ENCODE data around the gene KRT17.
A peak's percentile ranks its signal among the peaks of the same experiment; 100 is the strongest.
"Not testable (repeated sequence)": the region's sequence is repeated elsewhere in the genome, so short reads cannot be mapped to it uniquely, and the experiment has no call there.

KRT17 gene

DNA sequence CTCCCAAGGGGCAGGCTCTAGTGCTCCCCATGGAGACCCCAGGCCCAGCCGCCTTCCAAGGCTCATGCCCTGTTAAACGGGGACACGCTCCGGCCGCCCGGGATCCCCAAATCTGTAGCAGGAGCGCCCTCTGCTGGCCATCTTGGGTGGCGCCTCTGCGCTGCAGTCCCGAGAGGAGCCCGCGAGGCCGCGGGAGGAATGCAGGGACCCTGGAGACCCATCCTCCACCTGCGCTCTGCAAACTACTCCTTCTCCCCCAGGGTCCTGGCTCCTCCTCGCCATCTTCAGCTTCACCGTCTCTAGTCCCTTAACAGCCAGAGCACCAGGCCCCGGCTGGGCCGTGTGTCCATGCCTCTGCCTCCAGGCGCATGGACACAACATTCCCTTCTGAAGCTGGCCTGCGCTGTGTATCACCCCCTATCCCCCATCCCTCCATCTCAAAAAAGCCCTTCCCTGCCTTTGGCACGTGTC lies 23.6 kb upstream of the KRT17 start:
- Mint-ChIP-seq H3K36me3 (ENCODE audit: low read depth) (no peaks in the 10 kb centered on the region), H3K4me3 (peak overlapping the region; percentile 69), H3K27me3 (ENCODE audit: low read depth) (peaks cover 5% of the 10 kb centered on the region), H3K4me1 (ENCODE audit: low read depth) (peaks cover 8% of the 10 kb centered on the region), H3K9me3 (no peaks in the 10 kb centered on the region), H3K27ac (no peak overlapping the region)

- Mint-ChIP-seq H3K27me3 (ENCODE audit: low read depth) (peaks cover 5% of the 10 kb centered on the region), H3K4me1 (ENCODE audit: low read depth) (peaks cover 8% of the 10 kb centered on the region), H3K9me3 (no peaks in the 10 kb centered on the region), H3K36me3 (ENCODE audit: low read depth) (no peaks in the 10 kb centered on the region), H3K27ac (no peak overlapping the region), H3K4me3 (no peak overlapping the region)
Measured at GRCh38 chr17:41647038-41647813, 22.9 kb upstream of the KRT17 start.

- Mint-ChIP-seq H3K9me3 (no peaks in the 10 kb centered on the region), H3K27me3 (ENCODE audit: low read depth) (peaks cover 5% of the 10 kb centered on the region), H3K4me1 (ENCODE audit: low read depth) (no peaks in the 10 kb centered on the region), H3K4me3 (no peak overlapping the region), H3K27ac (no peak overlapping the region), H3K36me3 (ENCODE audit: low read depth) (no peaks in the 10 kb centered on the region)
Measured at GRCh38 chr17:41642252-41643156, 18.1 kb upstream of the KRT17 start.

DNA sequence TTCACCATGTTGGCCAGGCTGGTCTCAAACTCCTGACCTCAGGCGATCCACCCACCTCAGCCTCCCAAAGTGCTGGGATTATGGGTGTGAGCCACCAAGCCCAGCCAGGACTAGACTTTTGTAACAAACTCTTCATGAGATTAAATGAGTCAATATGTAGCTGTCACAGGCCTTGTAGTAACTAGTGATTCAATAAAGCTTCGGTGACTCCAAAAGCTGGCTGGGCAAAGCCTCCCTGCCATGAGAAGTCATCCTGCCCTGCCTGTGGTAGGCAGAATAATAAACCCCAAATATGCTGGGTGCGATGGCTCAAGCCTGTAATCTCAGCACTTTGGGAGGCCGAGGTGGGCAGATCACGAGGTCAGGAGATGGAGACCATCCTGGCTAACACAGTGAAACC lies 16.2 kb upstream of the KRT17 start:
- H3K4me1 Mint-ChIP-seq (ENCODE audit: low read depth); H3K9me3 Mint-ChIP-seq; H3K27ac Mint-ChIP-seq; H3K27me3 Mint-ChIP-seq (ENCODE audit: low read depth); H3K4me3 Mint-ChIP-seq; H3K36me3 Mint-ChIP-seq (ENCODE audit: low read depth): not testable (repeated sequence)

GRCh38 chr17:41639492-41640473 lies 15.4 kb upstream of the KRT17 start:
- no peak overlapping the region for H3K4me3 Mint-ChIP-seq
- no peak overlapping the region for H3K27ac Mint-ChIP-seq
- H3K36me3 Mint-ChIP-seq (ENCODE audit: low read depth) = no peaks in the 10 kb centered on the region
- no peaks in the 10 kb centered on the region for H3K4me1 Mint-ChIP-seq (ENCODE audit: low read depth)
- no peaks in the 10 kb centered on the region for H3K27me3 Mint-ChIP-seq (ENCODE audit: low read depth)
- H3K9me3 Mint-ChIP-seq = no peaks in the 10 kb centered on the region

DNA sequence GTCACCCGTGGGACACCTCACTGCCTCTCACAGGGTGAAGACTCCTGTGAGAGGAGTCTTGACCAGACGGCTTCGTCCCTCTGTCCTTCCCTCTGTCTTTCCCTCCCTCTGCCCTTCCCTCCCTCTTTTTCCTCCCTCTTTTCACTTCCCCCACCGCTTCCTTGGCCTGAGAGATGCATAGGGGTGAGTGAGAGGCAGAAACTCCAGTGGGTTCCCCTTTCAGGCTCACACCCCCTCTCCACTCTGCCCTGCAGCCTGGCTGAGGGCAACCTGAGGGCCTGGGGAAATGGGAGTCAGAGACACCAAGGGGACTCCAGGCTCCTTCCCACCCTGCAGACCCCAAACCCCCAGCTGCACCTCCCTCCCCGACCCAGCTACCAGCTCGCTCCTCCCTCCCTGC lies 14.6 kb upstream of the KRT17 start:
- H3K9me3 Mint-ChIP-seq = no peaks in the 10 kb centered on the region
- H3K27me3 Mint-ChIP-seq (ENCODE audit: low read depth) = no peaks in the 10 kb centered on the region
- no peaks in the 10 kb centered on the region for H3K4me1 Mint-ChIP-seq (ENCODE audit: low read depth)
- H3K36me3 Mint-ChIP-seq (ENCODE audit: low read depth) = no peaks in the 10 kb centered on the region
- no peak overlapping the region for H3K27ac Mint-ChIP-seq
- H3K4me3 Mint-ChIP-seq = no peak overlapping the region

DNA sequence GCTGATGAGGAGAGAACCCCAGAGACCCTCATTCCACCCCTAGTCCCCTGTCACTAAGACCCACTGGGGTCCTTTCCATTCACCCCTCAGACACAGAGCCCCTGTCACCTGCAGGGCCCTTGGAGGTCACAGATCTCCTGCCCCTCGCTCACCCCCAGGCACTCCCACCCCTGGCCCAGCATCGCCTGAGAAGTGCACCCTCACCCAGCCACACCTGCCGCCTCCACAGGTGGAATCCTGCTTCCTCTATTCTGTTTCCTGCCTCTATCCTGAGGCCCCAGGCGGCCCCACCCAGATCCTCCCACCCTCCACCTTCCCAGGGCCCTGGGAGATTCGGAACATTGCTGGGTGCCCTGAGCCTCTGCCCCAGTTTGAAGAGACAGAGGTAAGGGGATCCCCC lies 13.8 kb upstream of the KRT17 start:
- H3K9me3 Mint-ChIP-seq = no peaks in the 10 kb centered on the region
- no peaks in the 10 kb centered on the region for H3K4me1 Mint-ChIP-seq (ENCODE audit: low read depth)
- no peak overlapping the region for H3K27ac Mint-ChIP-seq
- no peaks in the 10 kb centered on the region for H3K27me3 Mint-ChIP-seq (ENCODE audit: low read depth)
- no peaks in the 10 kb centered on the region for H3K36me3 Mint-ChIP-seq (ENCODE audit: low read depth)
- H3K4me3 Mint-ChIP-seq = no peak overlapping the region

GRCh38 chr17:41636652-41637051 lies 12.3 kb upstream of the KRT17 start:
- no peaks in the 10 kb centered on the region for H3K9me3 Mint-ChIP-seq
- no peak overlapping the region for H3K27ac Mint-ChIP-seq

GRCh38 chr17:41635121-41636097 lies 11.0 kb upstream of the KRT17 start:
- Mint-ChIP-seq H3K9me3 (no peaks in the 10 kb centered on the region), H3K36me3 (ENCODE audit: low read depth) (no peaks in the 10 kb centered on the region), H3K27ac (no peak overlapping the region), H3K4me3 (no peak overlapping the region), H3K27me3 (ENCODE audit: low read depth) (no peaks in the 10 kb centered on the region), H3K4me1 (ENCODE audit: low read depth) (no peaks in the 10 kb centered on the region)

More at GRCh38 chr17:41636652-41637051, 12.3 kb upstream of the KRT17 start:
- Mint-ChIP-seq H3K4me3 (no peak overlapping the region), H3K36me3 (ENCODE audit: low read depth) (no peaks in the 10 kb centered on the region), H3K4me1 (ENCODE audit: low read depth) (no peaks in the 10 kb centered on the region), H3K27me3 (ENCODE audit: low read depth) (no peaks in the 10 kb centered on the region)

DNA sequence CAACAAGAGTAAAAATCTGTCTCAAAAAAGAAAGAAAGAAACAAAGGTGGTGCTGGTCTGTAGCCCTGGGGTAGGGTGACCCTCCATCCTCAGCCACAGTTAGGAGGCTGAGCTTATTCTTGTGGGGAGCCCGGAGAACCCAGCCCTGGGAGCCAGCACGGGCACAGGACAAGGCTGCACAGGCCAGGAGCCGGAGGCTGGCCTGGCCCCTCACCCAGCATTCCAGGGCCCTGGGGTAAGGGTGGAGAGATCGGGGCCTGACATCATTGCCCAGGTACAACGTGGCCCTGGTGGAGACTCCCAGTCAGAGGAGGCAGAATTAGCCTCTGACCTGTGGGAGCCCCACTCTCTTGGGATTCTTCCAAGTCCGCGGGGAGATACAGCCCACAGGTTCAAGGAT lies 10.3 kb upstream of the KRT17 start:
- Mint-ChIP-seq H3K27me3 (ENCODE audit: low read depth) (no peaks in the 10 kb centered on the region), H3K9me3 (no peaks in the 10 kb centered on the region), H3K27ac (no peak overlapping the region), H3K36me3 (ENCODE audit: low read depth) (no peaks in the 10 kb centered on the region), H3K4me3 (no peak overlapping the region), H3K4me1 (ENCODE audit: low read depth) (no peaks in the 10 kb centered on the region)

GRCh38 chr17:41633556-41634199 lies 9.3 kb upstream of the KRT17 start:
- H3K27ac Mint-ChIP-seq = no peak overlapping the region
- no peaks in the 10 kb centered on the region for H3K27me3 Mint-ChIP-seq (ENCODE audit: low read depth)
- no peak overlapping the region for H3K4me3 Mint-ChIP-seq
- no peaks in the 10 kb centered on the region for H3K4me1 Mint-ChIP-seq (ENCODE audit: low read depth)
- no peaks in the 10 kb centered on the region for H3K9me3 Mint-ChIP-seq
- H3K36me3 Mint-ChIP-seq (ENCODE audit: low read depth) = no peaks in the 10 kb centered on the region

DNA sequence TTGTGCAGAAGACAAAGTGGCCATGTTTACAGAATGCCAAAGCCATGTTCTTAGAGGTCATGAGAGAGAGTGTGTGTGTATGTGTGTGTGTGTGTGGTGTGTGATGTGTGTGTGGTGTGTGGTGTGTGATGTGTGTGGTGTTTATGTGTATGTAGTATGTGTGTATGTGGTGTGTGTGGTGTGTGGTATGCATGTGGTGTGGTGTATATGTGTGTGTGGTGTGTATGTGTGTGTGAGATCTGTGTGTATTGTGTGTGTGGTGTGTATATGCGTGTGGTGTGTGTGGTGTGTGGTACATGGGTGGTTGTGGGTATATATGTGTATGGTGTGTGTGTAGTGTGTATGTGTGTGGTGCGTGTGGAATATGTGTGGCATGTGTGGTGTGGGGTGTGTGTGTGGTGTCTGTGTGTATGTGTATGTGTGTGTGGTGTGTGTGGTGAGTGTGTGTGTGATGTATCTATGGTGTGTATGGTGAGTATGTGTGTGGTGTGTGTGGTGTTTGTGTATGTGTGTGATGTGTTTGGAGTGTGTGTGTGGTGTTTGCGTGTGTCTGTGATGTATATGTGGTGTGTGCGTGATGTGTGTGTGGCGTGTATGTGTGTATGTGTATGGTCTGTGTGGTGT lies 8.2 kb upstream of the KRT17 start:
- Mint-ChIP-seq H3K9me3 (no peaks in the 10 kb centered on the region), H3K4me3 (no peak overlapping the region)

DNA sequence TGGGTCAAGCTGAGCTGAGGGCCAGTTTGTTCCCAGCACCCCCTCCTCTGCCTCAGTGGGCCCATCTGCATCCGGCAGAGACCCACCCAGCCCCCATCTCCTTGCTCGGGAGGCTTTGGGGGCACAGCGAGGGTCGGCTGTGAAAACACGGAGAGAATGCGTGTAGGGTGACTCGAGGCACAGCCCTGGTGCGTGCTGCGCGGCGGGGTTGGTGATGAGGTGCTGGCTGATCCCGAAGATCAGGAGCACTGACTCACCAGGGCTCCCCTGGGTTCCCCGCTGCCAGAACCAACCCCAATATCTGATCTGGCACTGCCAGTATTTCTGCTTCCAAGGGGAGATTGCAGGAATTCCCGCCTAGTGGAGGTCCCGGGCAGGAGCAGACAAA lies 7.5 kb upstream of the KRT17 start:
- no peaks in the 10 kb centered on the region for H3K27me3 Mint-ChIP-seq (ENCODE audit: low read depth)
- no peaks in the 10 kb centered on the region for H3K9me3 Mint-ChIP-seq
- no peaks in the 10 kb centered on the region for H3K36me3 Mint-ChIP-seq (ENCODE audit: low read depth)
- no peak overlapping the region for H3K27ac Mint-ChIP-seq
- no peak overlapping the region for H3K4me3 Mint-ChIP-seq
- H3K4me1 Mint-ChIP-seq (ENCODE audit: low read depth) = no peaks in the 10 kb centered on the region

More for the DNA sequence above, 8.2 kb upstream of the KRT17 start:
- no peaks in the 10 kb centered on the region for H3K36me3 Mint-ChIP-seq (ENCODE audit: low read depth)
- H3K4me1 Mint-ChIP-seq (ENCODE audit: low read depth) = no peaks in the 10 kb centered on the region
- no peaks in the 10 kb centered on the region for H3K27me3 Mint-ChIP-seq (ENCODE audit: low read depth)
- no peak overlapping the region for H3K27ac Mint-ChIP-seq
